Thymus (tissue), 14 donors: ENCODE measurements around the gene KRTAP5-6. TPM values are rescaled to one million over a fixed set of nuclear protein-coding genes. Genes with fewer than 3 reads are reported as not detected.

Experiments
- DNase-seq, 9 donors: peaks; one replicate each; pipeline ENCODE4 v3.0.0-alpha.2; 2013; ENCODE audit warnings: low spot score in 9 of 9, low read depth in 6 of 9, missing footprints in 1 of 9
- H3K27ac ChIP-seq, 2 donors: one replicate each; pipeline ENCODE4 v1.5.1; 2013; ENCODE audit warnings: control low read depth in 1 of 2, low read depth in 1 of 2, low read length in 1 of 2, mild to moderate bottlenecking in 1 of 2, moderate library complexity in 1 of 2
- H3K27me3 ChIP-seq, 2 donors: one replicate each; pipeline ENCODE4 v1.5.1; 2013; ENCODE audit warnings: low read length in 1 of 2; ENCODE audit not compliant: control insufficient read depth in 2 of 2, insufficient read depth in 1 of 2
- H3K36me3 ChIP-seq, 2 donors: one replicate each; pipeline ENCODE4 v1.5.1; 2013; ENCODE audit warnings: low read length in 1 of 2, mild to moderate bottlenecking in 1 of 2, moderate library complexity in 1 of 2; ENCODE audit not compliant: control insufficient read depth in 2 of 2, insufficient read depth in 2 of 2
- H3K4me1 ChIP-seq, 2 donors: one replicate each; pipeline ENCODE4 v1.5.1; 2013; ENCODE audit warnings: low read length in 2 of 2; ENCODE audit not compliant: control insufficient read depth in 2 of 2, insufficient read depth in 2 of 2
- H3K4me3 ChIP-seq, 2 donors: one replicate each; pipeline ENCODE4 v1.5.1; 2013; ENCODE audit warnings: low read length in 2 of 2, control low read depth in 1 of 2, mild to moderate bottlenecking in 1 of 2
- H3K9me3 ChIP-seq, 2 donors: one replicate each; pipeline ENCODE4 v1.5.1; 2013; ENCODE audit warnings: low read length in 1 of 2, mild to moderate bottlenecking in 1 of 2; ENCODE audit not compliant: control insufficient read depth in 2 of 2, insufficient read depth in 1 of 2
- WGBS: extraction: QIAGEN DNeasy Blood & Tissue Kit; methylation state at CpG from one replicate; pipeline ENCODE4 v1.1.7; 2013; 5-methylcytosine and 5-hydroxymethylcytosine counted together
- long read RNA-seq, 10 donors: transcript quantifications; one replicate each; lab custom pipeline, GENCODE V29; 2026
- polyA plus RNA-seq: library from polyadenylated mRNA; stranded (reverse); fragments of 200-250 nt; gene quantifications from one replicate; pipeline ENCODE4 v1.2.3, GENCODE V29; 2013
- total RNA-seq: library from RNA; stranded (reverse); fragments of 120-200 nt; gene quantifications from one replicate; pipeline ENCODE4 v1.2.4, GENCODE V29; 2013
- donor health status: healthy.

KRTAP5-6 gene, protein sequence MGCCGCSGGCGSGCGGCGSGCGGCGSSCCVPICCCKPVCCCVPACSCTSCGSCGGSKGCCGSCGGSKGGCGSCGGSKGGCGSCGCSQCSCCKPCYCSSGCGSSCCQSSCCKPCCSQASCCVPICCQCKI
- total RNA-seq (not detected), polyA plus RNA-seq (not detected)
- long read RNA-seq, donor 1, result 0 reads
- long read RNA-seq, donor 2, result 0 reads
- long read RNA-seq, donor 3, result 0 reads
- long read RNA-seq, donor 4, result 0 reads
- long read RNA-seq, donor 5, result 0 reads
- long read RNA-seq, donor 6, result 0 reads
- long read RNA-seq, donor 7, result 0 reads
- long read RNA-seq, donor 8, result 0 reads
- long read RNA-seq, donor 9, result 0 reads
- long read RNA-seq, donor 10, result 0 reads

DNA sequence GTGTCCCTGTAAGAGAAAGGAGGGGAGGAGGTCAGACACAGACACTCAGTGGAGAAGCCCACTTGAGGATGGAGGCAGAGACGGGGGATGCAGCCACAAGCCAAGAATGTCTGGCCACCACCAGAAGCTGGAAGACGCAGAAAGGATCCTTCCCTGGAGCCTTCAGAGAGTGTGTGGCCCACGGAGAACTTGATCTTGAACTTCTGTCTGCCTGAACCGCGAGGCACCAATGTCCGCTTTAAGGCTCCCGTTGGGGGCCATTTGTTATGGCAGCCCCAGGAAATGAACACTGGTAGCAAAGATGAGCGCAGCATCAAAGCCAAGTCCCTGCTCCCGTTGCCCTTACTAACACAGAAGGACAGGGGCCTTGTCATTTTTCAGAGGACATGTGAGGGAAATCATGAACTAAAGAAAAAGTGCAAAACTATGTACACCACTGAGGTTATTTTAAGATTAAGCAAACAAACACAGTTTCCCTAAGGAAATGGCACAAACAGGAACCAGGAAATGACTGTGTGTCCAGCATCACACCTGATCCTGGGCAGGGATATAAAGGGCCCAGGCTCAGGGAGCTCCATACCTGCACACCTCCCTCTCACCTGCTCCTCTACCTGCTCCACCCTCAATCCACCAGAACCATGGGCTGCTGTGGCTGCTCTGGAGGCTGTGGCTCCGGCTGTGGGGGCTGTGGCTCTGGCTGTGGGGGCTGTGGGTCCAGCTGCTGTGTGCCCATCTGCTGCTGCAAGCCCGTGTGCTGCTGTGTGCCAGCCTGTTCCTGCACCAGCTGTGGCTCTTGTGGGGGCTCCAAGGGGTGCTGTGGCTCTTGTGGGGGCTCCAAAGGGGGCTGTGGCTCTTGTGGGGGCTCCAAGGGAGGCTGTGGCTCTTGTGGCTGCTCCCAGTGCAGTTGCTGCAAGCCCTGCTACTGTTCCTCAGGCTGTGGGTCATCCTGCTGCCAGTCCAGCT lies at the start of gene KRTAP5-6:
Gene KRTAP5-6, plus strand, starts transcription at position 588 of the 963 bp plus-strand sequence. Its CDS starts 51 bp downstream, at position 639.
- WGBS, result 81% methylated on average over 11 of the region's 11 CpGs
- H3K27me3 ChIP-seq, result peaks cover 5 to 18% of the 10 kb centered on the region in 2 donors
- no peak for DNase-seq
- H3K4me3 ChIP-seq, result no peak within 1 kb of the TSS
- H3K9me3 ChIP-seq, result peaks cover 0 to 12% of the 10 kb centered on the region in 2 donors
- H3K36me3 ChIP-seq, result no peaks in the 10 kb centered on the region
- H3K27ac ChIP-seq, result no peak within 1 kb of the TSS
- peaks cover 0 to 23% of the 10 kb centered on the region in 2 donors for H3K4me1 ChIP-seq

DNA sequence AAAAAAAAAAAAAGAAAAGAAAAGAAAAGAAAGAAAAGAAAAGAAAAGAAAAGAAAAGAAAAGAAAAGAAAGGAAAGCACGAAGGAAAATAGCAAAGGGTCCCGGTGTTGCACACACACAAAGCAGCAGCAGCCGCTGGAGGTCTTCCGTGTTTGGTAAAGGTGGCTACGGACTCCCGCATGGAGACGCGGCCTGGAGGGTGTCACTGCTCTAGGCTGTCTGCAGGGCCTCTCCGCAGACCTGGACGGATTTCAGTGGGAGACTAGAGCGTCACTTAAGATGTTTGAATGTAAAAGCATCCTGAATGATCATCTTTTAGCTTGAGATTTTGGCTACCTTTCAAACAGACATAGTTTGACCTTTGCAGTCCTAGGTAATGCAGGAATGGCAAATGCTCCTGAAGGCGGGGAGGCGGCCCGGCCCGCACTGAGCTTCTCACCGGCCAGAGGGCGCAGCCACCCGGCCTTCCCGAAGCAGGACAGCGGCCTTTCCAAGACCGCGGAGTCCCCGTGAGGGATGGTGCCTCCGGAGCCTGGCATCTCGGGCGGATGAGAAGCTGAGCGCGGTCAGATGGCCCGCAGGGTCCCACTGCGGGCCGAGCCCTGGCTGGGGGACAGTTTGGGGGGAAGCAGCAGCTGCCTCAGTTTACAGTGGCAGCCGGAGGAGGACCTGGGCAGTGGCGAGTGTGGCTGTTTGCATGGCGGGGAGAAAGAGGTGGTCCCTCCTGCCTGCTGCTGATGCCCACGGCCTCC lies 48.9 kb upstream of the KRTAP5-6 start:
- WGBS, result 94% methylated on average over 35 of the region's 35 CpGs
- peaks cover 0 to 16% of the 10 kb centered on the region in 2 donors for H3K27me3 ChIP-seq
- no peaks in the 10 kb centered on the region for H3K36me3 ChIP-seq
- no peaks in the 10 kb centered on the region for H3K9me3 ChIP-seq
- no peak overlapping the region for H3K4me3 ChIP-seq
- no peak overlapping the region for H3K27ac ChIP-seq
- DNase-seq, result no peak
- peaks cover 0 to 4% of the 10 kb centered on the region in 2 donors for H3K4me1 ChIP-seq

DNA sequence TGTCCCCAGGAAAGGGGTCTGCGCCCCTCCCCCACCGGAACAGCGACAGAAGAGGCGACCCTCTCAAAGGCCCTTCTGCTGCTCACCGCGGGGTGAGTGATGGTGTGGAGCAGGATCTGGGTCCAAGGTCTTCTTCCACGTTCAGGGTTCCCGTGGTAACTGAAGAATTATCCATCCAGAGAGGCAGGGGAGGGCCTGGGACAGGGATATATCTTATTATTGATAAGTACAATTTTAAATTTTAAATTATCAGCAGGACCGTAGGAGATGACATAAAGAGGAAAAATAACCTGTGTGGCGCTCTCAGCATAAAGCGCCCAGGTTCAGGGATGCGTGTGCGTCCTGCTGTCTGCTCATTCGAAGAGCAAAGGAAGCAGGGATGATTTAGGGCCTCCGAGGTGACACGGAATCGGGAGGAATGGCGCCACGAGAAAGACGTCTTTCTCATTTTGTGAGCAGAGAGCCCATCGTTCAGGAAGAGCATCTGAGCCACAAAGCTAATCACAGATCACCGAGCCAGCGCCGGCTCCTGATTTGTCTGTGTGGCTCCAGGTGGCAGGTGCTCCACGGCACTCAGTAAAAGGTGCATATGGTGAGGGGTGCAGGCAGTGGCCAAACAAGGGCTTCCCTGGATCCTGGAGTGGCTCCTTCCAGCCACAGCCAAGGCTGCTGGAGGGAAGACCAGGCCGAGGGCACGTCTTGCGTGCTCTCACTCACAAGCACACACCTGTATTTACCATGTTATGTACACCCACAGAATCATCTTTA lies 48.2 kb upstream of the KRTAP5-6 start:
- WGBS, result 94% methylated on average over 28 of the region's 28 CpGs

DNA sequence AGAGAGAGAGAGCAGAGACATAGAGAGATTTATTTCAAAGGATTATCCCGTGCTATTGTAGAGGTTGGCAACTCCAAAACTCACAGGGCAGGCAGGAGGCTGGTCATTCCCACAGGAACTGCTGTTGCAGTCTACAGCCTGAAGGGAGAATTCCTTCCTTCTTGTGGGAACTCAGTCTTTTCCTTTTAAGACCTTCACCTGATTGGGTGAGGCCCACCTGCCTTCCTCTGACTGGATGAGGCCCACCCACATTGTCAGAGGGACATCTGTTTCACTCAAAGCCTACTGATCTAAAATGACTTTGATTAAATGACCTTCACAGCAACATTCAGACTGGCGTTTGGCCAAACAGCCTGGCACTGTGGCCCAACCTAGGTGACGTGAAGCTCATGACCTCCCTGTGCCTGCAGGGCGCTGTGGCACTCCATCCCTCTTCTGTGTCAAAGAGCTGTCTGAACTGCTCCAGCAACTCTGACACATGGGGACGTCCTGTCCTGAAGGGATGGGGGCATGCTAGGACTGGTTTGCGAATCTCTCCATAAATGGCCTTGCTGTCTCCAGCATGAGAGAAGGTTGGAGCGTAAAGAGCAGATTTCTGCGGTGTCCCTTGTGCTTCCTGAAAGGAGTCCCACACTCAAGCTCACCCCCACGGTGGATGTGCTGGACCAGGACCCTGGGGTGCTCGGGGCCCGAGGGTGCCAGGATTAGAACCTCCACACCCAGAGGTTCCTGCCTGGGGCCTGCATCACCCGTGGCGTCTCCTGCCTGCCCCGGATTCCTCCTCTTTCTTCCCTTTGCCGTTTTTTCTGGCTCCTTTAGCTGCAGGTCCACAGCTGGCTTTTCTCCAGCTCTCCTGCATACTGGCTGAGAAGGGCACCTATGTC lies 46.7 kb upstream of the KRTAP5-6 start:
- H3K36me3 ChIP-seq, result no peaks in the 10 kb centered on the region
- peaks cover 0 to 27% of the 10 kb centered on the region in 2 donors for H3K27me3 ChIP-seq
- WGBS, result 91% methylated on average over 15 of the region's 15 CpGs
- no peak overlapping the region for H3K4me3 ChIP-seq
- no peak for DNase-seq
- no peaks in the 10 kb centered on the region for H3K9me3 ChIP-seq
- H3K27ac ChIP-seq, result no peak overlapping the region
- peaks cover 0 to 13% of the 10 kb centered on the region in 2 donors for H3K4me1 ChIP-seq

More for the DNA sequence above, 48.2 kb upstream of the KRTAP5-6 start:
- DNase-seq, result no peak
- Histone ChIP-seq H3K36me3 (no peaks in the 10 kb centered on the region), H3K27ac (no peak overlapping the region), H3K4me1 (peaks cover 0 to 4% of the 10 kb centered on the region in 2 donors), H3K4me3 (no peak overlapping the region), H3K9me3 (no peaks in the 10 kb centered on the region), H3K27me3 (peaks cover 0 to 22% of the 10 kb centered on the region in 2 donors)

DNA sequence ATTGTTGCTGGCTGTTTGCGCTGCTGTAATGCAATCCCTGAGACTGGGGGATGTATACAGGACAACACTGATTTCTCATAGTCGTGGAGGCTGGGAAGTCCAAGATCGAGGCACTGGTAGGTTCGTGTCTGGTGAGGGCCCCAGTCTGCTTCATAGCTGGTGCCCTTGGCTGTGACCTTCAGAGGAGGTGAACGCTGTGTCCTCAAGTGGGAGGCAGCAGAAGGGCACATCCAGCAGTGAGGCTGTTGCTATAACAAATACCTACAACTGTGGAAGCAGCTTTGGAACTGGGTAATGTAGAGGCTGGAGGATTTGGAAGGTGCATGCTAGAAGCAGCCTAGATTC lies 46.1 kb upstream of the KRTAP5-6 start:
- no peaks in the 10 kb centered on the region for H3K36me3 ChIP-seq
- H3K9me3 ChIP-seq, result no peaks in the 10 kb centered on the region
- no peak overlapping the region for H3K4me3 ChIP-seq
- WGBS, result 93% methylated on average over 5 of the region's 5 CpGs
- no peak overlapping the region for H3K27ac ChIP-seq
- peaks cover 0 to 26% of the 10 kb centered on the region in 2 donors for H3K27me3 ChIP-seq
- DNase-seq, result no peak
- H3K4me1 ChIP-seq, result peaks cover 0 to 13% of the 10 kb centered on the region in 2 donors

DNA sequence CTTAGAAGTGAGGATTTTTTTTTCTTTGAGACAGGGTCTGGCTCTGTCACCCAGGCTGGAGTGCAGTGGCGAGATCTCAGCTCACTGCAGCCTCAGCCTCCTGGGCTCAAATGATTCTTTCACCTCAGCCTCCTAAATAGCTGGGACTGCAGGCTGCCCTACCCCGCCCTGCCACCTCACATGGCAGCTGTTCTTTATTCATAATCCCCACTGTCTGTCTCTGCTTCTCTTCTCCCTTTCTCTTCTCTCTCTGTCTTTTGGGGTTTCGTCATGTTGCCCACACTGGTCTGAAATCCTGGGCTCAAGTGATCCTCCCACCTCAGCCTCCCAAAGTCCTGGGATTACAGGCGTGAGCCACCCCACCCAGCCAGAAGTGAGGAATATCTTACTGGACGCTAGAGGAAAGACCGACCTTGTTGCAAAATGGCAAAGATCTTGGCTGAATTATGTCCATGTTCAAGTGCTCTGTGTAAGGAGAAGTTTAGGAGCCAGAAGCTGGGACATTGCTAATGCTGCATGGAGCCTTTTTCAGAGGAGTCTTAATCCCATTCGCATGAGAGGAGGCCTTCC lies 45.5 kb upstream of the KRTAP5-6 start:
- WGBS, result 86% methylated on average over 7 of the region's 7 CpGs
- no peak overlapping the region for H3K4me3 ChIP-seq
- DNase-seq, result no peak
- H3K27ac ChIP-seq, result no peak overlapping the region
- H3K4me1 ChIP-seq, result peaks cover 0 to 13% of the 10 kb centered on the region in 2 donors
- H3K36me3 ChIP-seq, result no peaks in the 10 kb centered on the region
- H3K9me3 ChIP-seq, result no peaks in the 10 kb centered on the region
- H3K27me3 ChIP-seq, result peaks cover 0 to 26% of the 10 kb centered on the region in 2 donors

DNA sequence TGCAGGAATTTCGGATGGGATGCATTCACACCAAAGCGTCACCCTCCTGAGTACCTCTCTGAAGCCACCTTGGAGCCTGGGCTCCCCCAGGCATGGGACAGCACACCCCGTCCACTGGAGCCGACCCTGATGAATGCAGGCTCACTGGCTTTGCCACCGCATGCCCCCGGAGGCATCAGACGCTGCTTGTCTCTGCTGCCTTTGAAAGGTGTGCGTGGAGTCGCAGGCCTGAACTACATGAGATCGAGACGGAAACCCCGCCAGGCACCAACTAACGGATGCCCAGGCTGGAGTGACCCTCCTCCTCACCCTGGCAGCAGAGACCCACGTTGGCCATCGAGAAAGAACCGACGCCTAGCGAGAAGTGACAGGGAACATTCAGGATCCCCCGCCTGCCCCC lies 45.0 kb upstream of the KRTAP5-6 start:
- H3K4me3 ChIP-seq, result no peak overlapping the region
- H3K27ac ChIP-seq, result no peak overlapping the region
- 91% methylated on average over 19 of the region's 19 CpGs for WGBS
- peaks cover 0 to 13% of the 10 kb centered on the region in 2 donors for H3K4me1 ChIP-seq
- H3K27me3 ChIP-seq, result peaks cover 0 to 26% of the 10 kb centered on the region in 2 donors
- no peaks in the 10 kb centered on the region for H3K9me3 ChIP-seq
- DNase-seq, result no peak
- H3K36me3 ChIP-seq, result no peaks in the 10 kb centered on the region
